ENCODE data around the gene BCAS3. TPM values are rescaled to one million over a fixed set of nuclear protein-coding genes. Genes with fewer than 3 reads are reported as not detected.

The BCAS3 gene
- total and polyA plus RNA-seq, 12 donors = 6.1 to 21.8 (median 17.2) TPM

DNA sequence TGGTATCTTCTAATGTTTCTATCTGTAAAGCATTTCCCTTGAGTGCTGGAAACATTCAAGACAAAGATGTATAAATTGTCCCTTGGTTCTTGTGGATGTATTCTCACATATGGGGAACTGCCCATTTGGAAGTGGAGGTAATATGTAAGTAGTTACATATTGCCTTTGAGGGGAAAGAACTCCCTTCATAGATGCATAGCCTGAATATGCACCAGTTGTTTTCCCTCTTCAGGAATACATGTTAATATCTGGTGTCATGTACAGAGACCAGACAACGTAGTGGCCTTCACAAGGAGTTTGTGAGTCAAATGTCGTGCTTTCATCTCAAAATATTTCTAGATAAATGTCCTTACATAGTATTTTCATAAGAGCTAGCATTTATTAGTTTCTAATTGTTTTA is 213.5 kb downstream of the BCAS3 start:
- 94 to 95% methylated on average over 2 of the region's 2 CpGs for WGBS, 2 donors
- no peaks in the 10 kb centered on the region for H3K36me3 ChIP-seq

DNA sequence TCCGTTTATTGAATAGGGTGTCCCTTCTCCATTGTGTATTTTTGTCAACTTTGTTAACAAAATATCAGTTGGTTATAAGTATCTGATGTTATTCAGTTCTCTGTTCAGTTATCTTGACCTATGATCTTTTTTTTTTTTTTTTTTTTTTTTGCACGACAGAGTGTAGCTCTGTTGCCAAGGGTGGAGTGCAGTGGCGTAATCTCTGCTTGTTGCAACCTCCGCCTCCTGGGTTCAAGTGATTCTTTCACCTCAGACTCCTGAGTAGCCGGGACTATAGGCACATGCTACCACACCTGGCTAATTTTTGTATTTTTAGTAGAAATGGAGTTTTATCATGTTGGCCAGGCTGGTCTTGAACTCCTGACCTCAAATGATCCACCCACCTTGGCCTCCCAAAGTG is 215.8 kb downstream of the BCAS3 start:
- no peak for DNase-seq
- no peak for ATAC-seq
- no peaks in the 10 kb centered on the region for H3K4me1 ChIP-seq
- H3K27ac ChIP-seq = no peak overlapping the region
- H3K36me3 ChIP-seq = no peaks in the 10 kb centered on the region
- intact Hi-C loops (cut with DNase I) = no loop called here
- H3K4me3 ChIP-seq = no peak overlapping the region
- TF ChIP-seq, protein P1, sequence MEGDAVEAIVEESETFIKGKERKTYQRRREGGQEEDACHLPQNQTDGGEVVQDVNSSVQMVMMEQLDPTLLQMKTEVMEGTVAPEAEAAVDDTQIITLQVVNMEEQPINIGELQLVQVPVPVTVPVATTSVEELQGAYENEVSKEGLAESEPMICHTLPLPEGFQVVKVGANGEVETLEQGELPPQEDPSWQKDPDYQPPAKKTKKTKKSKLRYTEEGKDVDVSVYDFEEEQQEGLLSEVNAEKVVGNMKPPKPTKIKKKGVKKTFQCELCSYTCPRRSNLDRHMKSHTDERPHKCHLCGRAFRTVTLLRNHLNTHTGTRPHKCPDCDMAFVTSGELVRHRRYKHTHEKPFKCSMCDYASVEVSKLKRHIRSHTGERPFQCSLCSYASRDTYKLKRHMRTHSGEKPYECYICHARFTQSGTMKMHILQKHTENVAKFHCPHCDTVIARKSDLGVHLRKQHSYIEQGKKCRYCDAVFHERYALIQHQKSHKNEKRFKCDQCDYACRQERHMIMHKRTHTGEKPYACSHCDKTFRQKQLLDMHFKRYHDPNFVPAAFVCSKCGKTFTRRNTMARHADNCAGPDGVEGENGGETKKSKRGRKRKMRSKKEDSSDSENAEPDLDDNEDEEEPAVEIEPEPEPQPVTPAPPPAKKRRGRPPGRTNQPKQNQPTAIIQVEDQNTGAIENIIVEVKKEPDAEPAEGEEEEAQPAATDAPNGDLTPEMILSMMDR (IDR thresholded peaks at IDR 0.05) = no peak
- WGBS, 2 donors = 97% methylated on average over 5 of the region's 5 CpGs
- H3K27me3 ChIP-seq = no peaks in the 10 kb centered on the region
- H3K9me3 ChIP-seq = peaks cover 0 to 51% (median 25%) of the 10 kb centered on the region in 11 donors

More for the DNA sequence above, 213.5 kb downstream of the BCAS3 start:
- Histone ChIP-seq H3K27me3 (no peaks in the 10 kb centered on the region), H3K9me3 (peaks cover 0 to 31% (median 6%) of the 10 kb centered on the region in 11 donors), H3K4me1 (no peaks in the 10 kb centered on the region), H3K27ac (no peak overlapping the region), H3K4me3 (no peak overlapping the region)
- intact Hi-C loops (cut with DNase I) = no loop called here
- DNase-seq = no peak
- TF ChIP-seq, protein P1 (IDR thresholded peaks at IDR 0.05) = no peak
- ATAC-seq = no peak

DNA sequence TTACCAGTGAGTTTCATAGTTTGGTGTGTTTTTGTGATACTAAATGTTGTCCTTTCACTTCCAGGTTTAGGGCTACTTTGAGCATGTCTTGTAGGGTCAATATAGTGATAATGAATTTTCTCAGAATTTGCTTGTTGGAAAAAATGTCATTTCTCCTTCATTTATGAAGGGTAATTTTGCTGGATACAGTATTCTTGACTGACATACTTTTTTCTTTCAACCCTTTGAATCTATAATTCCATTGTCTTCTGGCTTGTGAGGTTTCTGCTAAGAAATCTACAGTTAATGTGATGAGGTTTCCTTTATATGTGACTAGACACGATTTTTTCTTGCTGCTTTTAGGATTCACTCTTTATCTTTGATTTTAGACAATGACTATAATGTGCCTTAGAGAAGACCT is 219.3 kb downstream of the BCAS3 start:
- ATAC-seq (no peak), DNase-seq (no peak)
- TF ChIP-seq, protein P1 (IDR thresholded peaks at IDR 0.05) = no peak
- Histone ChIP-seq H3K4me3 (no peak overlapping the region), H3K27ac (no peak overlapping the region), H3K9me3 (peaks cover 0 to 51% (median 25%) of the 10 kb centered on the region in 11 donors), H3K4me1 (no peaks in the 10 kb centered on the region), H3K36me3 (no peaks in the 10 kb centered on the region), H3K27me3 (no peaks in the 10 kb centered on the region)
- WGBS, 2 donors = 95 to 97% methylated on average over 1 of the region's 1 CpG
- intact Hi-C loops (cut with DNase I) = no loop called here

DNA sequence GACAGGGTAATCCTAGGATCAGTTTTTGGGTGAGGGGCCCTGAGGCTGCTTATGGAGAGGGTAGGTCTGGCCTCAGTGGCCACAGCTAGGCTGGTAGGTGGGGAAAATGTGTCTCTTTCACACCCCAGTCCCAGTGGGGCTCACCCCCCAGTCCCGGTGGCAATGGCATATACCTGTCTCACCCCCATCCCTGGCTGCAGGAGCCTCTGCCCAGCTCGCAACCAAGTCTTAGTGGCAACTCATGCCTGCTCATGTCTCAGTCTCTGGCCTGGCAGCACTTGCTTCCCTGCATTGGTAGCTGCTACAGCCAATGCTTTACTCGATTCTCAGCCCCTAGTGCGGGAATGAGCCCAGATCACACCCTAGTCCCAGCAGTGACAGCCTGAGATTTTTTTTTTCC is 221.5 kb downstream of the BCAS3 start:
- H3K4me1 ChIP-seq = no peaks in the 10 kb centered on the region
- no peak overlapping the region for H3K27ac ChIP-seq
- DNase-seq (no peak), ATAC-seq (no peak)
- 96 to 99% methylated on average over 4 of the region's 4 CpGs for WGBS, 2 donors
- H3K4me3 ChIP-seq = no peak overlapping the region
- peaks cover 0 to 36% (median 21%) of the 10 kb centered on the region in 11 donors for H3K9me3 ChIP-seq
- TF ChIP-seq, protein P1 (IDR thresholded peaks at IDR 0.05) = no peak
- peaks cover 0 to 9% (median 0%) of the 10 kb centered on the region in 9 donors for H3K36me3 ChIP-seq
- H3K27me3 ChIP-seq = no peaks in the 10 kb centered on the region
- intact Hi-C loops (cut with DNase I) = no loop called here

Data from heart right ventricle (tissue), 16 donors.